ENCODE results near the gene SAMHD1. TPM values are rescaled to one million over a fixed set of nuclear protein-coding genes. Genes with fewer than 3 reads are reported as not detected.
A peak's percentile ranks its signal among the peaks of the same experiment; 100 is the strongest.
"Not testable (repeated sequence)": the region's sequence is repeated elsewhere in the genome, so short reads cannot be mapped to it uniquely, and the experiment has no call there.

Gene SAMHD1
- total RNA-seq, 1 donor from 2014 or later, result 13.8 TPM

DNA sequence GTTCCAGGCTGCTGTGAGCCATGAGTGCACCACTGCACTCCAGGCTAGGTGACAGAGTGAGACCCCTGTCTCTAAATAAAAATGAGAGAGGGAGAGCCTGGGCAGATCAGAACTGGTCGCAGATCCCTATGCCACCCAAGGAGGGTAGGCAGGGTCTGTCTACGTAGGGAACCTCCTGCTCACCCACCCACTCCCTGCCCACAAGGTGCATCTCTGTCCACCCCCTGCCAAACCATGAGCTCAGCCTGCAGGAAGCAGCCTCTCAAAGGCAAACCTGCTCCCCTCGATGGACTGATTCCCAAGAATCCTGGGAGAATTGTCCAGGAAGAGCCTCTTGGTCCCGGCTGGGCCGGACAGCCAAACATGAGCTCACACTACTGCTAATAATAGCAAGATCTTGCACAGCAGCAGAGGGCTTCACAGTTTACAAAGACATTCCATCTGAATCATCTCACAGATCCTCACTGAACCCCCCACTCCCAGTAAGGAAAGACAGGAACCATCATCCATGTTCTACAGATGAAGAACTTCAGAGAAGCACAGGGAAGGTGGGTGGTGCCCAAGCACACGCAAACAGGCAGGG, 103.3 kb downstream of the SAMHD1 start:
- TF ChIP-seq, protein P1, sequence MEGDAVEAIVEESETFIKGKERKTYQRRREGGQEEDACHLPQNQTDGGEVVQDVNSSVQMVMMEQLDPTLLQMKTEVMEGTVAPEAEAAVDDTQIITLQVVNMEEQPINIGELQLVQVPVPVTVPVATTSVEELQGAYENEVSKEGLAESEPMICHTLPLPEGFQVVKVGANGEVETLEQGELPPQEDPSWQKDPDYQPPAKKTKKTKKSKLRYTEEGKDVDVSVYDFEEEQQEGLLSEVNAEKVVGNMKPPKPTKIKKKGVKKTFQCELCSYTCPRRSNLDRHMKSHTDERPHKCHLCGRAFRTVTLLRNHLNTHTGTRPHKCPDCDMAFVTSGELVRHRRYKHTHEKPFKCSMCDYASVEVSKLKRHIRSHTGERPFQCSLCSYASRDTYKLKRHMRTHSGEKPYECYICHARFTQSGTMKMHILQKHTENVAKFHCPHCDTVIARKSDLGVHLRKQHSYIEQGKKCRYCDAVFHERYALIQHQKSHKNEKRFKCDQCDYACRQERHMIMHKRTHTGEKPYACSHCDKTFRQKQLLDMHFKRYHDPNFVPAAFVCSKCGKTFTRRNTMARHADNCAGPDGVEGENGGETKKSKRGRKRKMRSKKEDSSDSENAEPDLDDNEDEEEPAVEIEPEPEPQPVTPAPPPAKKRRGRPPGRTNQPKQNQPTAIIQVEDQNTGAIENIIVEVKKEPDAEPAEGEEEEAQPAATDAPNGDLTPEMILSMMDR (conservative IDR thresholded peaks at IDR 0.05), result no peak
- H3K9me3 Mint-ChIP-seq, result peaks cover 4% of the 10 kb centered on the region
- H3K27me3 Mint-ChIP-seq (ENCODE audit: low read depth), result no peaks in the 10 kb centered on the region
- H3K36me3 Mint-ChIP-seq (ENCODE audit: low read depth), result peaks cover 12% of the 10 kb centered on the region
- H3K27ac Mint-ChIP-seq (ENCODE audit: unreplicated experiment), result no peak overlapping the region
- no peak overlapping the region for H3K4me3 Mint-ChIP-seq
- no peak for DNase-seq (ENCODE audit: low read depth, low spot score)
- peaks cover 42% of the 10 kb centered on the region for H3K4me1 Mint-ChIP-seq

DNA sequence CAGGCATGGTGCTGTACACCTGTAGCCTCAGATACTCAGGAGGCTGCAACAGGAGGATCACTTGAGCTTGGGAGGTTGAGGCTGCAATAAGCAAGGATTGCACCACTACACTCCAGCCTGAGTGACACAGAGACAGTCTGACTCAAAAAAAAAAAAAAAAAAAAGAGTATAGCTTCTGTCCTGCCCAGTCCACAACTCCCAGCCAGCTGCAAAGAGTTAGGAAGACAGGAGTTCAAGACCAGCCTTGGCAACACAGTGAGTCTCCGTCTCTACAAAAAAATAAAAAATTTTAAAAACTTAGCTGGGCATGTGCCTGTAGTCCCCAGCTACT, 103.8 kb downstream of the SAMHD1 start:
- Mint-ChIP-seq H3K36me3 (ENCODE audit: low read depth) (peaks cover 12% of the 10 kb centered on the region), H3K4me1 (peaks cover 42% of the 10 kb centered on the region), H3K27ac (ENCODE audit: unreplicated experiment) (no peak overlapping the region), H3K27me3 (ENCODE audit: low read depth) (no peaks in the 10 kb centered on the region), H3K9me3 (peaks cover 4% of the 10 kb centered on the region), H3K4me3 (no peak overlapping the region)
- DNase-seq (ENCODE audit: low read depth, low spot score), result no peak
- TF ChIP-seq, protein P1 (conservative IDR thresholded peaks at IDR 0.05), result no peak

DNA sequence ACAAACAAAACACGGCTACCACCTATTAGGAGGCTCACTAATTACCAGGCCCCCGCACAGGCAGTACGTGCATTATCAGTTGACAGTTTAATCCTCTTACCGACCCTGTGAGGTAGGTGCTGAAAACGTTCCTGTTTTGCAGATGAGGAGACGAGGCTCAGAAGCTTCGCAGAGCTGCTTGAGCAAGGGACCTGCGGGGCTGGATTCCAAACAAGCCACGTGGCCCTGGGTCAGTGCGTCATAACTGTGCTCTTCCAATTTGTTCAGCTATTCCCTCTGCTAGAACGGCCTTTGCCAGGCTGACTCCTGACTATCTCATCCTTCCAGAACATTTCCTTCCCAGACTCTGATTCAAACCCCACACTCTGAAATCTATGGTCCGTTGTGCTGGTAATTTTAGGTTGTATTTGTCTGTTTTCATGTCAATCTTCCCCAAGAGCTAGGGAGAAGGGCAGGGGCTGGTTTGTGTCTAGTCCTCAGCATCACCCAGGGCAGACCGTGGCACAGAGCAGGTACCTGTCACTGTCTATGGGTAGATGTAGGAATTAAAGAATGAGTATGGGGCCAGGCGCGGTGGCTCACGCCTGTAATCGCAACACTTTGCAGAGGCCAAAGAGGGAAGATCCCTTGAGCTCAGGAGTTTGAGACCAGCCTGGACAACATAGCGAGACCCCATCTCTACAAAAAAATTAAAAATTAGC, 104.3 kb downstream of the SAMHD1 start:
- H3K27ac Mint-ChIP-seq (ENCODE audit: unreplicated experiment), result peak overlapping the region; percentile 29
- H3K27me3 Mint-ChIP-seq (ENCODE audit: low read depth), result no peaks in the 10 kb centered on the region
- H3K4me1 Mint-ChIP-seq, result peaks cover 43% of the 10 kb centered on the region
- DNase-seq (ENCODE audit: low read depth, low spot score), result no peak
- no peak overlapping the region for H3K4me3 Mint-ChIP-seq
- H3K9me3 Mint-ChIP-seq, result peaks cover 4% of the 10 kb centered on the region
- TF ChIP-seq, protein P1 (conservative IDR thresholded peaks at IDR 0.05), result no peak
- peaks cover 12% of the 10 kb centered on the region for H3K36me3 Mint-ChIP-seq (ENCODE audit: low read depth)

DNA sequence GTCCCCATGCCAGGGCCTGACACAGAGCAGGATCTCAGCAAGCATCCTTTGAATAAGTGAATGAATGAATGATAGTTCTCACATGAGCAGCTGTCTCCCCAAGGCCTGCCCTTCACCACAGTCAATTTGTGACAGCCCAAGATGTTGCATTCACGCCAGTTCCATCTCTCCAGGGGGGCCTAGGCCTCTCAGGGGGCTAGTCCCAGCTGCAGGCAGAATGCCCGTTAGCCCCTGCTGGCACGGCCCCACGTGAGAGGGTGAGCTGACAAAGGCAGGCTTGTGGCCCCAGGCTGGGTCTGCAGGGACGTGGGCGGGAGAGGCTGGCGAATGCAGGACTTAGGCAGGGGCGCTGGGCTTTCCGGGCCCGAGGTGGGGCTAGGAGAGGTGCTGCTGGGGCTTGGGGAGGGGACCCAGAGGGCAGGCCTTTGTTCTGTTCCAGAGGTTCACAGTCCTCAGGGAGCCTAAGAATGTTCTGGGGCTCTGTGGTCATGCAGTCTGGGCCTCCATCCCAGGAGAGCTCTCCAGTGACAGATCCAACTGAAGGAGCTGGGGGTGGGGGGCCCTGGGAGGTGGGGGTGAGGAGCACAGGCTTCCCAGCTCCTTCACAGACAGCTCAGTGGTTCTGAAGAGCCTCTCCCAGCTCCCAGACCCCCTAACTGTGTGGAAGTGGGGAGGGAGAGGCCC, 106.1 kb downstream of the SAMHD1 start:
- H3K9me3 Mint-ChIP-seq, result no peaks in the 10 kb centered on the region
- H3K27me3 Mint-ChIP-seq (ENCODE audit: low read depth), result no peaks in the 10 kb centered on the region
- H3K4me3 Mint-ChIP-seq, result no peak overlapping the region
- peaks cover 43% of the 10 kb centered on the region for H3K4me1 Mint-ChIP-seq
- DNase-seq (ENCODE audit: low read depth, low spot score), result no peak
- H3K27ac Mint-ChIP-seq (ENCODE audit: unreplicated experiment), result peak overlapping the region; percentile 66
- no peaks in the 10 kb centered on the region for H3K36me3 Mint-ChIP-seq (ENCODE audit: low read depth)
- TF ChIP-seq, protein P1 (conservative IDR thresholded peaks at IDR 0.05), result no peak

DNA sequence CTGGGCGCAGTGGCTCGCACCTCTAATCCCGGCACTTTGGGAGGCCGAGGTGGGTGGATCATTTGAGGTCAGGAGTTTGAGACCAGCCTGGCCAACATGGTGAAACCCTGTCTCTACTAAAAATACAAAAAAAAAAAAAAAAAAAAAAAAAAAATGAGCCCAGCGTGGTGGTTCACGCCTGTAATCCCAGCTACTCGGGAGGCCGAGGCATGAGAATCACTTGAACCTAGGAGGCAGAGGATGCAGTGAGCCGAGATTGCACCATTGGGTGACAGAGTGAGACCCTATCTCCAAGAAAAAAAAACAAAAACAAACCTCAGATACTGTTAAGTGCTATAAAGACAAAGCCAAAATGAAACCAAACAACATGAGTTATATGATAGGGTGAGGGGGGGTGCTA, 110.5 kb downstream of the SAMHD1 start:
- H3K27ac Mint-ChIP-seq (ENCODE audit: unreplicated experiment), result peak overlapping the region; percentile 79

More for the DNA sequence above, 110.5 kb downstream of the SAMHD1 start:
- H3K4me1 Mint-ChIP-seq, result peaks cover 28% of the 10 kb centered on the region
- H3K27me3 Mint-ChIP-seq (ENCODE audit: low read depth); DNase-seq (ENCODE audit: low read depth, low spot score); H3K36me3 Mint-ChIP-seq (ENCODE audit: low read depth); H3K9me3 Mint-ChIP-seq: not testable (repeated sequence)
- H3K4me3 Mint-ChIP-seq, result peak overlapping the region; percentile 21

Other genes with a start within 250 kb of the SAMHD1 start
- 34.9 and 37.3 TPM in 2 replicates for gene NDRG3, start 205.6 kb downstream of the SAMHD1 start, total RNA-seq
- gene DSN1, start 177.9 kb downstream of the SAMHD1 start, total RNA-seq, result 29.1 and 30.6 TPM in 2 replicates
- gene TLDC2, start 75.6 kb downstream of the SAMHD1 start, total RNA-seq, result not detected in 2 replicates
- 25.6 and 27.2 TPM in 2 replicates for gene RBL1, start 144.3 kb upstream of the SAMHD1 start, total RNA-seq
- 196 and 203 TPM in 2 replicates for gene RPN2, start 227.6 kb upstream of the SAMHD1 start, total RNA-seq
- 7.3 and 7.6 TPM in 2 replicates for gene MROH8, start 227.8 kb upstream of the SAMHD1 start, total RNA-seq

Data from neural crest cell (in vitro differentiated cells).